Erythroblast (primary cell): ENCODE results near the gene NIP7.
"Not testable (repeated sequence)": the region's sequence is repeated elsewhere in the genome, so short reads cannot be mapped to it uniquely, and the experiment has no call there.

Experiments used
- DNase-seq, 2 experiments: peaks; one replicate each; lab custom pipeline; 2025; lab: John Stamatoyannopoulos, UW
- GATA1 ChIP-seq: IDR thresholded peaks from 2 replicates; pipeline ENCODE4 v1.6.1; 2011; ENCODE audit warnings: low read depth, mild to moderate bottlenecking, control low read depth, low read length, moderate library complexity
- POLR2A ChIP-seq: IDR thresholded peaks from 2 replicates; pipeline ENCODE4 v1.6.1; 2011; ENCODE audit warnings: mild to moderate bottlenecking, low read length

Gene NIP7

GRCh38 chr16:69345923-69346322 is 6.4 kb downstream of the NIP7 start:
- no peak for DNase-seq
- TF ChIP-seq POLR2A (no peak), GATA1 (no peak)

- peak in 1 of 2 experiments; percentile 20 for DNase-seq
- TF ChIP-seq GATA1 = no peak
- no peak for TF ChIP-seq POLR2A
These were observed 7.1 kb downstream of the NIP7 start for GRCh38 chr16:69346683-69347082.

DNA sequence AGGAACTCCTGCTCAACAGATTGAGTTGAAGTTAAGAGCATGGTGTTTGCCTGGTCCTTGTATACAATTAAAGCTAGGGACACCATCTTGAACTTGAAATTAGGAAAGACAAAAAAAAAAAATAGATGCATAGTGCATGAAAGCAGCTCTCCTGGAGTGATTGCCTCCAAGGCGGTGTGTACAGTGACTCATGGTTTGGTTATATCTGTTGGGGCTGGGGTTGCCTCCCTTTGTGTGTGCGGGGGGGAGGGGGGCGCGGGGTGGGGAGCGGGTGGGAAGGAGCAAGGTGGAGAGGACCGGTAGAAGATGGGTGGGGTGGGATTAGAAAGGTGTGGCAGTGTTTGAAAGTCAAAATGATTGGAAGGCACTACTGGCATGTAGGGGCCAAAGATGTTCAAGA is 8.7 kb downstream of the NIP7 start:
- DNase-seq = no peak
- TF ChIP-seq POLR2A (no peak), GATA1 (no peak)

GRCh38 chr16:69349536-69349935 is 10.0 kb downstream of the NIP7 start:
- DNase-seq = no peak

DNA sequence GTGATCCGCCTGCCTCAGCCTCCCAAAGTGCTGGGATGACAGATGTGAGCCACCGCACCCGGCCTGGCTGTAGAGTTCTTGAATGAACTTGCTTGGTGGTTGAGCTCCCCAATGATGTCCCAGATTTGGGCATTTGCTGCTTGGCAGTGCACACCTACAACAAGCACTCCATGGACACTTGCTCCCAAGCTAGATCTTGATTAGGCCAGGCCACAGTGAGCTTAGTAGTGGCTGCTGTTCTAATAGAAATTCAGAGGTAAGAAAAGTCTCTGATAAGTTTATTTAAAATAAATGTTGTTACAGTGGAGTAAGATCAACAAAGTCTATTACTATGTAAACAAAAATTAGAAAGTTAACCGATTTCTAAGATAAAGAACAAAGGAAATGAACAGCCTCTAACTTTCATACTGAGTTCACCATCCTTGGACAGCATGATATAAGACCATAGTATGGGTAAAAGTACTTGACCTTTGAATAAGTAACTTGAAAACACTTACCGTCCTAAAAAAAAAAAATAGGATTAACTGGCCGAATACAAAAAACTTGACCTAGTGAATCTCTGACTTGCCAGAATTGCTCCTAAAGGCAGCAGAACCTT is 11.1 kb downstream of the NIP7 start:
- TF ChIP-seq POLR2A (no peak), GATA1 (no peak)
- DNase-seq = no peak

More at GRCh38 chr16:69349536-69349935, 10.0 kb downstream of the NIP7 start:
- TF ChIP-seq GATA1 = no peak
- TF ChIP-seq POLR2A = no peak

GRCh38 chr16:69351309-69352027 is 11.9 kb downstream of the NIP7 start, which contains the start of gene TMED6:
TSS of gene TMED6 (minus strand) at chr16:69351786. CDS start at chr16:69351753, 33 bp downstream.
- TF ChIP-seq POLR2A (no peak), GATA1 (no peak)
- no peak for DNase-seq

- not testable (repeated sequence) for DNase-seq
These were observed 20.5 kb downstream of the NIP7 start for GRCh38 chr16:69360070-69360469.

GRCh38 chr16:69363281-69363717 is 23.7 kb downstream of the NIP7 start:
- DNase-seq = no peak
- TF ChIP-seq GATA1 (no peak), POLR2A (no peak)

DNA sequence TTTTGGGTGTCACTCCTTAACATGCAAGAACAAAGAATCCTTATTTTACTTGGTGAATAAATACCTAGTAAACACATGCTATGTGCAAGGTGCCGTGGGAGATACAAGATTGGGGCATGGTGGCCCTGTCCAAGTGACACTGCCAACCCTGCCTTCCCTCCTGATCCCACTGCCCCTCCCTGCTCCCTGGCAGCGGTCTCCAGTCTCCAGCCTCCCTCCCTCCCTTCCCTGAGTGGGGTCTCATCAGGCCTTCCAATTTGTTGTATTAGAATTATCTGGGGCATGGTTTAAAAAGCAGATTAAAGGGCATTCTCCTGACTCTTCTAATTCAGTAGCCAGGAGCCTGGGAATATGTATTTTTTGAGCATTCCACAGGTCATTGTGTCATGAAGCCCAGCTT is 24.5 kb downstream of the NIP7 start:
- no peak for DNase-seq
- TF ChIP-seq POLR2A = no peak
- no peak for TF ChIP-seq GATA1

DNA sequence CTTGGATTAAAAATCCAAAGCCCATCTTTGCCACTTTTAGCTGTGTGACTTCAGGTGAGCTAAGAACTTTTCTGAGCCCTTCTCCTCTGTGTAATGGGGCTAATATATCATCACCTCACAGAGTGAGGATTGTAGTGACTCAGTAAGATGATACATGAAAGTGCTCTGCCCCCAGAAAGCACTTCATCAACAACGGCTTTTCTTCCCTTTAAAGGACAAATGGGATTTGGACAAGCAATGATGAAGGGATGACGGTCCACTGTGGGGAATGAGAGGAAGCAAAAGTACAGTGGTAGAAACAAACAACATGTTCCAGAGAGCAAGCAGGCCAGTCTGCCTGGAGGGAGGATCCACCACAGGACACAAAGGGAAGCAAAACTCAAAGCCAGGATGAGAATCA is 26.3 kb downstream of the NIP7 start:
- no peak for DNase-seq
- TF ChIP-seq POLR2A = no peak
- no peak for TF ChIP-seq GATA1

DNA sequence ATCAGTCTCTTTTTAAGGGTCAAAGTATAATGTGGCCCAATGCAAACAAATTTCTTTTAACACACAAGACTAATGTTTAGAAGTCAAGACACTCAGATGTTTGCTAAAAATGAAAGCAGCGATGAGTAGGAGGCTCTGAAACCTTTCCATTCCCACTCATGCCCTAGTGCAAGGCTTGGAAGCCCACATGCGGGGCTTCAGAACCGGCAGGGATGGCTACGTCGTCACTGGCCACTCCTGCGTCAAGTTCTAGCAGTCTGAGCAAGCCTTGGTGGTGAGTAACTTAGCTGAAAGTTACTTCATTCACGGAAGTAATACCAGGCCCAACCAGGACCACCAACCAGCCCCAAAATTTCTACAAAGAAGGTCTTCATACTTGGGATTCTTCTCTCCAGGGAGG is 26.9 kb downstream of the NIP7 start:
- TF ChIP-seq GATA1 (no peak), POLR2A (no peak)
- no peak for DNase-seq

- DNase-seq = no peak
- TF ChIP-seq GATA1 = no peak
- no peak for TF ChIP-seq POLR2A
These were observed 28.4 kb downstream of the NIP7 start for GRCh38 chr16:69367980-69368379.

- DNase-seq = no peak
These were observed 29.3 kb downstream of the NIP7 start for GRCh38 chr16:69368866-69369265.

DNA sequence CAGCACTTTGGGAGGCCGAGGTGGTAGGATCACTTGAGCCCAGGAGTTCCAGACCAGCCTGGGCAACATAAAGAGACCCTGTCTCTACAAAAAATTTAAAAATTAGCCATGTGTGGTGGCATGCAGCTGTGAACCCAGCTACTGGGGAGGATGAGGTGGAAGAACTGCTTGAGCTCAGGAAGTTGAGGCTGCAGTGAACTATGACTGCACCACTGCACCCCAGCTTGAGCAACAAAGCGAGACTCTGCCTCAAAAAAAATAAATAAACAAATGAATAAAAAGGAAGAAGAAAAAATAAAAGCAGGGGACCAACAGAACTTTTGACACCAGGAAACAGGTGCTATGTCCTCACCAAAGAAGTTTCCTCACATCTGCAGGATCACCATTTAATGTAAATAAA is 32.0 kb downstream of the NIP7 start:
- TF ChIP-seq POLR2A (no peak), GATA1 (no peak)
- DNase-seq = no peak

More at GRCh38 chr16:69368866-69369265, 29.3 kb downstream of the NIP7 start:
- TF ChIP-seq POLR2A = no peak
- no peak for TF ChIP-seq GATA1

- no peak for TF ChIP-seq POLR2A
- TF ChIP-seq GATA1 = no peak
- DNase-seq = no peak
These were observed 33.4 kb downstream of the NIP7 start for GRCh38 chr16:69373019-69373418.

DNA sequence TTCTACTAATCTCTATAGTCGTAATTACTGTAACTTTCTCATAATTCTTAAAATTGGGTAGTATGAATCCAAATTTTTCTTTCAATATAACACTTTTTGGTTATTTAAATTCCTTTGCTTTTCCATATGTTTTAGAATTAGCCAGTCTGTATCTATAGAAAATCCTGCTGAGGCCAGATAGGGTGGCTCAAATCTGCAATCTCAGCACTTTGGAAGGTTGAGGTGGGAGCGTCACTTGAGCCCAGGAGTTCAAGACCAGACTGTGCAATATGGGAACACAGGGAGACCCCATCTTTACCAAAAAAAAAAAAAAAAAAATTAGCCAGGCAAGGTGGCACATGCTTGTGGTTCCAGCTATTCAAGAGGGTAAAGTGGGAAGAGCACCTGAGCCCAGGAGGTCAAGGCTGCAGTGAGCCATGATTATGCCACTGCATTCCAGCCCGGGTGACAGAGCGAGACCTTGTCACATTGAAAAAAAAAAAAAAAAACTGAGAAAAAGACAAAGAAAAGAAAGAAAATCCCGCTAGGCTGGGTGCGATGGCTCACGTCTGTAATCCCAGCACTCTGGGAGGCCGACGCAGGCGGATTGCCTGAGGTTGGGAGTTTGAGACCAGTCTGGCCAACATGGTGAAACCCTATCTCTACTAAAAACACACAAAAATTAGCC is 37.0 kb downstream of the NIP7 start:
- no peak for DNase-seq
- no peak for TF ChIP-seq GATA1
- no peak for TF ChIP-seq POLR2A
